H9 (cell line): ENCODE results near the gene LINC00305. TPM values are rescaled to one million over a fixed set of nuclear protein-coding genes. Genes with fewer than 3 reads are reported as not detected.

Experiments
- DNase-seq: peaks from one replicate; pipeline ENCODE4 v3.0.0-alpha.2; 2017
- H2AFZ ChIP-seq: one replicate; pipeline ENCODE4 v1.6.1; 2013; ENCODE audit warnings: mild to moderate bottlenecking, low read length, control low read depth, moderate library complexity
- H2AK5ac ChIP-seq: 2 replicates; pipeline ENCODE4 v1.6.1; 2013; ENCODE audit warnings: low read length, control low read depth, mixed read lengths; ENCODE audit not compliant: insufficient read length
- H2BK120ac ChIP-seq: one replicate; pipeline ENCODE4 v1.6.1; 2013; ENCODE audit warnings: low read depth, mild to moderate bottlenecking, low read length, control low read depth, inconsistent platforms; ENCODE audit not compliant: poor library complexity, severe bottlenecking
- H2BK12ac ChIP-seq: 2 replicates; pipeline ENCODE4 v1.6.1; 2013; ENCODE audit warnings: low read length, control low read depth, mixed read lengths, low read depth; ENCODE audit not compliant: insufficient read length
- H2BK15ac ChIP-seq: 2 replicates; pipeline ENCODE4 v1.6.1; 2013; ENCODE audit warnings: low read depth, low read length, control low read depth
- H2BK20ac ChIP-seq: one replicate; pipeline ENCODE4 v1.6.1; 2013; ENCODE audit warnings: low read depth, mild to moderate bottlenecking, low read length, control low read depth, inconsistent platforms; ENCODE audit not compliant: poor library complexity, severe bottlenecking
- H2BK5ac ChIP-seq: 2 replicates; pipeline ENCODE4 v1.6.1; 2013; ENCODE audit warnings: low read length, control low read depth, mixed read lengths; ENCODE audit not compliant: insufficient read length
- H3K14ac ChIP-seq: 2 replicates; pipeline ENCODE4 v1.6.1; 2013; ENCODE audit warnings: low read length, control low read depth; ENCODE audit not compliant: insufficient read depth
- H3K18ac ChIP-seq: 2 replicates; pipeline ENCODE4 v1.6.1; 2013; ENCODE audit warnings: low read depth, mild to moderate bottlenecking, mixed read lengths, low read length, control low read depth; ENCODE audit not compliant: insufficient read length
- H3K23ac ChIP-seq: 2 replicates; pipeline ENCODE4 v1.6.1; 2013; ENCODE audit warnings: low read length, control low read depth, mixed read lengths, low read depth; ENCODE audit not compliant: insufficient read length
- H3K23me2 ChIP-seq: 2 replicates; pipeline ENCODE4 v1.6.1; 2013; ENCODE audit warnings: low read depth, mild to moderate bottlenecking, mixed read lengths, low read length, control low read depth; ENCODE audit not compliant: insufficient read length, poor library complexity, severe bottlenecking
- H3K27ac ChIP-seq: 2 replicates; pipeline ENCODE4 v1.5.1; 2013; ENCODE audit warnings: low read length, control low read depth, mixed read lengths, low read depth; ENCODE audit not compliant: insufficient read length
- H3K27me3 ChIP-seq: 2 replicates; pipeline ENCODE4 v1.6.1; 2013; ENCODE audit warnings: low read length, control low read depth, inconsistent platforms; ENCODE audit not compliant: insufficient read depth
- H3K4ac ChIP-seq: 2 replicates; pipeline ENCODE4 v1.6.1; 2013; ENCODE audit warnings: low read depth, mild to moderate bottlenecking, control low read depth, inconsistent platforms, low read length, moderate library complexity
- H3K4me1 ChIP-seq: 2 replicates; pipeline ENCODE4 v1.6.1; 2013; ENCODE audit warnings: low read length, control low read depth, inconsistent platforms; ENCODE audit not compliant: insufficient read depth
- H3K4me2 ChIP-seq: 2 replicates; pipeline ENCODE4 v1.6.1; 2013; ENCODE audit warnings: low read length, control low read depth, mixed read lengths; ENCODE audit not compliant: insufficient read length, insufficient read depth
- H3K56ac ChIP-seq: 2 replicates; pipeline ENCODE4 v1.6.1; 2013; ENCODE audit warnings: low read depth, mild to moderate bottlenecking, mixed read lengths, low read length, control low read depth; ENCODE audit not compliant: insufficient read length
- H3K79me1 ChIP-seq: 2 replicates; pipeline ENCODE4 v1.6.1; 2013; ENCODE audit warnings: low read depth, mild to moderate bottlenecking, moderate library complexity, low read length, control low read depth, inconsistent platforms; ENCODE audit not compliant: insufficient read depth, poor library complexity, severe bottlenecking
- H3K79me2 ChIP-seq: 2 replicates; pipeline ENCODE4 v1.6.1; 2013; ENCODE audit warnings: low read length, control low read depth, inconsistent platforms; ENCODE audit not compliant: insufficient read depth
- H3K9ac ChIP-seq: 2 replicates; pipeline ENCODE4 v1.6.1; 2013; ENCODE audit warnings: low read length, control low read depth, mixed read lengths; ENCODE audit not compliant: insufficient read length; ENCODE audit errors: extremely low read depth
- H3K9me3 ChIP-seq: one replicate; pipeline ENCODE4 v1.6.1; 2013; ENCODE audit warnings: low read depth, low read length, inconsistent platforms; ENCODE audit not compliant: control insufficient read depth
- H3T11ph ChIP-seq: one replicate; pipeline ENCODE4 v1.6.1; 2013; ENCODE audit warnings: mild to moderate bottlenecking, low read length, control low read depth, inconsistent platforms
- H4K20me1 ChIP-seq: one replicate; pipeline ENCODE4 v1.6.1; 2013; ENCODE audit not compliant: control insufficient read depth, insufficient read length, insufficient read depth
- H4K5ac ChIP-seq: 2 replicates; pipeline ENCODE4 v1.6.1; 2013; ENCODE audit warnings: low read depth, mild to moderate bottlenecking, mixed read lengths, low read length, control low read depth; ENCODE audit not compliant: insufficient read length
- H4K8ac ChIP-seq: replicated peaks from 2 replicates; pipeline ENCODE4 v1.6.1; 2013; ENCODE audit warnings: low read length, control low read depth, mixed read lengths, low read depth; ENCODE audit not compliant: insufficient read length
- H4K91ac ChIP-seq: 2 replicates; pipeline ENCODE4 v1.6.1; 2013; ENCODE audit warnings: low read depth, mild to moderate bottlenecking, moderate library complexity, mixed read lengths, low read length, control low read depth; ENCODE audit not compliant: insufficient read length
- H3K27ac Mint-ChIP-seq, 3 experiments: 2 replicates in 2 of 3; 3 replicates in 1 of 3; pipeline ENCODE4 v1.8.0; 2020 to 2021; ENCODE audit warnings: mixed read lengths in 3 of 3, mild to moderate bottlenecking in 1 of 3, moderate library complexity in 1 of 3
- H3K27me3 Mint-ChIP-seq: 2 replicates; pipeline ENCODE4 v1.8.0; 2021; ENCODE audit warnings: low read depth, mild to moderate bottlenecking, moderate library complexity, mixed read lengths
- H3K36me3 Mint-ChIP-seq, 3 experiments: 2 replicates in 2 of 3; 3 replicates in 1 of 3; pipeline ENCODE4 v1.8.0; 2020 to 2021; ENCODE audit warnings: low read depth in 3 of 3, mixed read lengths in 3 of 3; ENCODE audit not compliant: insufficient read depth in 1 of 3
- H3K4me1 Mint-ChIP-seq, 2 experiments: 2 replicates each; pipeline ENCODE4 v1.8.0; 2020; ENCODE audit warnings: mixed read lengths in 2 of 2
- H3K4me3 Mint-ChIP-seq, 2 experiments: 2 replicates in 1 of 2; 3 replicates in 1 of 2; pipeline ENCODE4 v1.8.0; 2020 to 2021; ENCODE audit warnings: mild to moderate bottlenecking in 2 of 2, mixed read lengths in 2 of 2, moderate library complexity in 1 of 2
- H3K9me3 Mint-ChIP-seq, 2 experiments: 2 replicates in 1 of 2; 3 replicates in 1 of 2; pipeline ENCODE4 v1.8.0; 2020; ENCODE audit warnings: mild to moderate bottlenecking in 2 of 2, mixed read lengths in 2 of 2, moderate library complexity in 1 of 2
- total RNA-seq: library from RNA; stranded (reverse); gene quantifications from 2 replicates; pipeline ENCODE4 v1.2.1, GENCODE V29; 2021
- TF ChIP-seq, protein P1 (sequence below): fragments of 200-600 bp; sonication (generic); conservative IDR thresholded peaks from 3 replicates; pipeline ENCODE4 v1.8.0; 2021; ENCODE audit warnings: antibody characterized with exemption, mild to moderate bottlenecking

The LINC00305 gene
- total RNA-seq, 1 experiment from 2014 or later: not detected

GRCh38 chr18:64167408-64167925 is 18.6 kb upstream of the LINC00305 start:
- Histone ChIP-seq H3K18ac (no peak overlapping the region), H3K14ac (no peak overlapping the region), H3K56ac (no peak overlapping the region), H3K9ac (no peak overlapping the region), H3K23ac (no peak overlapping the region), H4K91ac (no peak overlapping the region), H3K4me2 (no peak overlapping the region), H2BK12ac (no peak overlapping the region), H3K4me1 (no peaks in the 10 kb centered on the region), H2BK20ac (peak overlapping the region; percentile 64), H3K79me1 (no peaks in the 10 kb centered on the region), H2BK120ac (no peak overlapping the region), H3K79me2 (no peaks in the 10 kb centered on the region), H4K8ac (no peak overlapping the region), H2AK5ac (no peak overlapping the region), H2AFZ (no peak overlapping the region), H2BK5ac (no peak overlapping the region), H4K5ac (no peak overlapping the region), H3T11ph (no peak overlapping the region), H3K23me2 (no peaks in the 10 kb centered on the region), H3K27ac (no peak overlapping the region), H4K20me1 (no peaks in the 10 kb centered on the region), H2BK15ac (no peak overlapping the region), H3K9me3 (no peaks in the 10 kb centered on the region), H3K4ac (no peak overlapping the region), H3K27me3 (no peaks in the 10 kb centered on the region)
- Mint-ChIP-seq H3K27me3 (no peaks in the 10 kb centered on the region), H3K4me1 (peaks cover 38 to 42% of the 10 kb centered on the region in 2 experiments), H3K9me3 (peaks cover 2 to 4% of the 10 kb centered on the region in 2 experiments), H3K4me3 (no peak overlapping the region), H3K27ac (peak overlapping the region; percentile 8 to 95 (median 78); a peak in 6 of 7 replicates), H3K36me3 (peaks cover under 1 to 6% (median 4%) of the 10 kb centered on the region in 3 experiments; a peak in 5 of 7 replicates)
- TF ChIP-seq, protein P1, sequence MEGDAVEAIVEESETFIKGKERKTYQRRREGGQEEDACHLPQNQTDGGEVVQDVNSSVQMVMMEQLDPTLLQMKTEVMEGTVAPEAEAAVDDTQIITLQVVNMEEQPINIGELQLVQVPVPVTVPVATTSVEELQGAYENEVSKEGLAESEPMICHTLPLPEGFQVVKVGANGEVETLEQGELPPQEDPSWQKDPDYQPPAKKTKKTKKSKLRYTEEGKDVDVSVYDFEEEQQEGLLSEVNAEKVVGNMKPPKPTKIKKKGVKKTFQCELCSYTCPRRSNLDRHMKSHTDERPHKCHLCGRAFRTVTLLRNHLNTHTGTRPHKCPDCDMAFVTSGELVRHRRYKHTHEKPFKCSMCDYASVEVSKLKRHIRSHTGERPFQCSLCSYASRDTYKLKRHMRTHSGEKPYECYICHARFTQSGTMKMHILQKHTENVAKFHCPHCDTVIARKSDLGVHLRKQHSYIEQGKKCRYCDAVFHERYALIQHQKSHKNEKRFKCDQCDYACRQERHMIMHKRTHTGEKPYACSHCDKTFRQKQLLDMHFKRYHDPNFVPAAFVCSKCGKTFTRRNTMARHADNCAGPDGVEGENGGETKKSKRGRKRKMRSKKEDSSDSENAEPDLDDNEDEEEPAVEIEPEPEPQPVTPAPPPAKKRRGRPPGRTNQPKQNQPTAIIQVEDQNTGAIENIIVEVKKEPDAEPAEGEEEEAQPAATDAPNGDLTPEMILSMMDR: no peak
- no peak for DNase-seq
